Testis (tissue), 3 donors: ENCODE results near the gene SMCO2. TPM values are rescaled to one million over a fixed set of nuclear protein-coding genes. Genes with fewer than 3 reads are reported as not detected.

Experiments
- DNase-seq: peaks from one replicate; pipeline ENCODE4 v3.0.0-alpha.2; 2019
- H3K27ac ChIP-seq, 2 donors: fragments of 200-600 bp; sonication (generic); one replicate each; pipeline ENCODE4 v1.5.1; 2019
- H3K27me3 ChIP-seq: fragments of 200-600 bp; sonication (generic); one replicate; pipeline ENCODE4 v1.5.1; 2019
- H3K36me3 ChIP-seq: fragments of 200-600 bp; sonication (generic); one replicate; pipeline ENCODE4 v1.5.1; 2017; ENCODE audit warnings: low read depth; ENCODE audit errors: missing control alignments
- H3K4me1 ChIP-seq: fragments of 200-600 bp; sonication (generic); one replicate; pipeline ENCODE4 v1.5.1; 2019
- H3K4me3 ChIP-seq, 2 donors: fragments of 200-600 bp; sonication (generic); one replicate each; pipeline ENCODE4 v1.5.1; 2017 to 2019
- H3K9me3 ChIP-seq: fragments of 200-600 bp; sonication (generic); one replicate; pipeline ENCODE4 v1.5.1; 2017
- POLR2A ChIP-seq: fragments of 450-650 bp; IDR thresholded peaks from one replicate; pipeline ENCODE4 v1.6.1; 2017; ENCODE audit warnings: antibody characterized with exemption, mild to moderate bottlenecking, moderate library complexity
- WGBS, 2 donors: methylation state at CpG; one replicate each; pipeline ENCODE4 v1.1.5; 2018; 5-methylcytosine and 5-hydroxymethylcytosine counted together
- intact Hi-C: fragments of 100-400 bp; cut with DNase I; formaldehyde crosslinking; loops from one replicate; pipeline ENCODE4 v1.15.1; 2023; ENCODE audit warnings: low total_unique reads
- polyA plus RNA-seq: library from polyadenylated mRNA; stranded (reverse); fragments of 350-450 nt; fragmentation: Illumina TruSeq; extraction: RNeasy Lipid Tissue Mini Kit (QIAGEN cat#74804); gene quantifications from one replicate; pipeline ENCODE4 v1.2.3, GENCODE V29; 2014; ENCODE audit warnings: low read depth, low replicate concordance; ENCODE audit not compliant: insufficient read depth
- total RNA-seq, 2 donors: library from RNA; depleted of rRNA; stranded (reverse); fragments of >200 nt; gene quantifications; one replicate each; pipeline ENCODE4 v1.2.3, GENCODE V29; 2016
- TF ChIP-seq, protein P1 (sequence below), 3 experiments: fragments of 450-650 bp in 2 of 3; fragments of 200-600 bp in 1 of 3; sonication (generic) in 1 of 3; IDR thresholded peaks; one replicate each; pipeline ENCODE4 v1.5.1; 2016 to 2019; ENCODE audit warnings: antibody characterized with exemption in 3 of 3, mild to moderate bottlenecking in 2 of 3, moderate library complexity in 1 of 3

SMCO2 gene
- total and polyA plus RNA-seq, 3 donors from 2014 or later: 1.5 to 4.6 TPM; not detected in 1

DNA sequence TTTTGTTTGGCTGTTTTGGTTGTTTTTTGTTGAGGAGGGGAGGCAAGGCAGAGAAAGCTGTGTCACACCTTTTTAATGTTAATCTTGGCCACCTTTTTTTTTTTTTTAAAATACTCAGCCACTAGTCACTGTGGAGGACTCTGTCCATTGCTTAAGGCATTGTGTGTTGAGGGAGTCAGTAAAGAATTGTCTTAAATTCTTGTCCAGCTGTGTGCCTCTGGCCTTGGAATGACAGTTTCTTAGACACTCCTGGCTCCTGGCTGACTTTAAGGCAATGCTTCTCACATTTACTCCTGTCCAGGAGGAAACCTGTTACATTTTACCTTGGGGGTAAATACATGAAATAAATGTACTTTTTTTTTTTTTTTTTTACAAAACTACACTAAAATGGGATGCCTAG, 18.1 kb upstream of the SMCO2 start:
- TF ChIP-seq POLR2A: no peak
- TF ChIP-seq, protein P1, sequence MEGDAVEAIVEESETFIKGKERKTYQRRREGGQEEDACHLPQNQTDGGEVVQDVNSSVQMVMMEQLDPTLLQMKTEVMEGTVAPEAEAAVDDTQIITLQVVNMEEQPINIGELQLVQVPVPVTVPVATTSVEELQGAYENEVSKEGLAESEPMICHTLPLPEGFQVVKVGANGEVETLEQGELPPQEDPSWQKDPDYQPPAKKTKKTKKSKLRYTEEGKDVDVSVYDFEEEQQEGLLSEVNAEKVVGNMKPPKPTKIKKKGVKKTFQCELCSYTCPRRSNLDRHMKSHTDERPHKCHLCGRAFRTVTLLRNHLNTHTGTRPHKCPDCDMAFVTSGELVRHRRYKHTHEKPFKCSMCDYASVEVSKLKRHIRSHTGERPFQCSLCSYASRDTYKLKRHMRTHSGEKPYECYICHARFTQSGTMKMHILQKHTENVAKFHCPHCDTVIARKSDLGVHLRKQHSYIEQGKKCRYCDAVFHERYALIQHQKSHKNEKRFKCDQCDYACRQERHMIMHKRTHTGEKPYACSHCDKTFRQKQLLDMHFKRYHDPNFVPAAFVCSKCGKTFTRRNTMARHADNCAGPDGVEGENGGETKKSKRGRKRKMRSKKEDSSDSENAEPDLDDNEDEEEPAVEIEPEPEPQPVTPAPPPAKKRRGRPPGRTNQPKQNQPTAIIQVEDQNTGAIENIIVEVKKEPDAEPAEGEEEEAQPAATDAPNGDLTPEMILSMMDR (IDR thresholded peaks at IDR 0.05): no peak

DNA sequence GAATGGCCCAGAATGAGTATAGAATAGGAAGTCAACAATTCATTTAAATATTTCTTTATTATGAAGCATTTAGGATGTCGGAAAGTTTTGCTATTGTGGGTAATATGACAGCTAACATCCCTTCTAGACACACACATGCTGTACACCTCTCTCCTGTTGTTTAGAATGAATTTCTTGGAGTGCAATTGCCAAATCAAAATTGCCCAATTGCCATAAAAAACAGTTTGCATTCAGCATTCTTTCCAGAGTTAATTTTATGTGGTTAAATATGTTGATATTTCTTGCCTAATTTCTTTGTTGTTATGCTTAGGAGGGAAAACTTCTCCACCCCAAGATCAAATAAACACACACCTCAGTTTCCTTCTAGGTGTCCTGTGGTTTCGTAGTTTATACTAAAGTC, 16.9 kb upstream of the SMCO2 start:
- Histone ChIP-seq H3K27ac (no peak overlapping the region), H3K4me1 (peaks cover under 1% of the 10 kb centered on the region), H3K4me3 (no peak overlapping the region), H3K27me3 (no peaks in the 10 kb centered on the region), H3K9me3 (no peaks in the 10 kb centered on the region), H3K36me3 (no peaks in the 10 kb centered on the region)
- TF ChIP-seq POLR2A: no peak
- TF ChIP-seq, protein P1 (IDR thresholded peaks at IDR 0.05): no peak
- no peak for DNase-seq
- 92 to 98% methylated on average over 2 of the region's 2 CpGs for WGBS, 2 donors
- intact Hi-C loops: loop anchor here (10.0 kb wide), 1 partner anchor 215 kb away; no protein-coding TSS in a partner anchor

More for the DNA sequence above, 18.1 kb upstream of the SMCO2 start:
- intact Hi-C loops: no loop called here
- Histone ChIP-seq H3K9me3 (no peaks in the 10 kb centered on the region), H3K27me3 (no peaks in the 10 kb centered on the region), H3K4me3 (no peak overlapping the region), H3K36me3 (no peaks in the 10 kb centered on the region), H3K4me1 (no peaks in the 10 kb centered on the region), H3K27ac (no peak overlapping the region)
- DNase-seq: no peak

DNA sequence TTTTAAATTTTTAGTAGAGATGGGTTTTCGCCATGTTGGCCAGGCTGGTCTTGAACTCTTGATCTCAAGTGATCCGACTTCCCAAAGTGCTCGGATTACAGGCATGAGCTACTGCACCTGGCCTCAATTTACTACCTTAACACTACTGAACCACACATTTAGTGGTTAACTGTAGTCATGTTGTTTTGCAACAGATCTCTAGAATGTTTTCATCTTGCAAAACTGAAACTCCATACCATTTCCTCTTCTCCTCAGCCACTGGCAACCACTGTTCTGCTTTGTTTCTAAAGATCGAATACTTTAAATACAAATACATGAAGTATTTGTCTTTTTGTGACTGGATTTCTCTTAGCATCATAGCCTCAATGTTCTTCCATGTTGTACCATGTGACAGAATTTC, 15.4 kb upstream of the SMCO2 start:
- Histone ChIP-seq H3K9me3 (no peaks in the 10 kb centered on the region), H3K27ac (no peak overlapping the region), H3K27me3 (no peaks in the 10 kb centered on the region), H3K4me3 (no peak overlapping the region), H3K4me1 (peaks cover 4% of the 10 kb centered on the region), H3K36me3 (no peaks in the 10 kb centered on the region)
- intact Hi-C loops: loop anchor here (10.0 kb wide), 1 partner anchor 214 kb away; no protein-coding TSS in a partner anchor
- DNase-seq: no peak
- TF ChIP-seq, protein P1 (IDR thresholded peaks at IDR 0.05): no peak
- TF ChIP-seq POLR2A: no peak
- WGBS, 2 donors: 76 to 88% methylated on average over 4 of the region's 4 CpGs

DNA sequence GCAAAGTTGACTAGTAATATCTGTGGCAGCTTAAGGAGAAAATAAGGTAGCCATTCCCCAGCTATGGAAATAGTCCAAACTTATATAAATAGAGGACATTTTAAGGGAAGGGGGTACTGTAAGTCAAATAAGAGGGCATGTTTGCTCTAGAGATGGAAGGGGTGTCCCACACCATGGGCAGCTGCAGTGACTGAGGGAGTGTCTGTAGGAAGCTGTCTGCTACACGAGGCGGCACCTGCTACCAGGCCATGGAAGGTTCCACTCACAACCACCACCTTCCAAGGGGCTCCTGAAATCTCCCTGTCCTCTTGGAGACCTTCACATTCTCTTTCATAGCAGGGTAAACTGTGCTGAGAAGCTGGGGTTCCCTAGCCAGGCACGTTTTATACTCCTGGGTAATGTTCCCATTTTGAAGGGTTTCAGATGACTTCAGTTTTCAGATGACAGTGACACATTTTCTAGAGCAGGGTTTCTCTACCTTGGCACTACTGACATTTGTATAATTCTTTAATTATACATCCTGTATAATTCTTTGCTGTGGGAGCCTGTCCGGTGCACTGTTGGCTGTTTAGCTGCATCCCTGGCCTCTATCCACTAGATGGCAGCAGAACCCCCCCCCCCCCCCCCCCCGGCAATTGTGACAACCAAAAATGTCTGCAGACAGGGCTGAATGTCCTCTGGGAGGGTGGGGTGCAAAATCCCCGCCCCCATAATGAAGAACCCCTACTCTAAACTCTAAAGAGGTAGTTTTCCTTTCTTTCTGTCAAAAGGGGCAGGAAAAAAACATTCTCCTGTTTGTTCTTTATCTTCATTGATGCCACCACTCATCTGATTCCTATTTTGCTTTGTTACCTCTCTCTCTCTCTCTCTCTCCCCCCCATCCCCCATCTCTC, 11.6 kb upstream of the SMCO2 start:
- Histone ChIP-seq H3K36me3 (no peaks in the 10 kb centered on the region), H3K4me1 (peaks cover 4% of the 10 kb centered on the region), H3K9me3 (no peaks in the 10 kb centered on the region), H3K27ac (no peak overlapping the region), H3K27me3 (no peaks in the 10 kb centered on the region), H3K4me3 (no peak overlapping the region)
- no peak for TF ChIP-seq POLR2A
- TF ChIP-seq, protein P1 (IDR thresholded peaks at IDR 0.05): peak in 1 of 3 experiments; percentile 5
- WGBS, 2 donors: 43 to 49% methylated on average over 5 of the region's 6 CpGs
- peak; percentile 43 for DNase-seq
- intact Hi-C loops: loop anchor here (10.0 kb wide), 1 partner anchor 210 kb away; no protein-coding TSS in a partner anchor
